ENCODE results near the gene TET1. TPM values are rescaled to one million over a fixed set of nuclear protein-coding genes. Genes with fewer than 3 reads are reported as not detected.
A peak's percentile ranks its signal among the peaks of the same experiment; 100 is the strongest.

The TET1 gene
- total and polyA plus RNA-seq, 2 experiments from 2014 or later: 37.2 to 90.5 TPM

DNA sequence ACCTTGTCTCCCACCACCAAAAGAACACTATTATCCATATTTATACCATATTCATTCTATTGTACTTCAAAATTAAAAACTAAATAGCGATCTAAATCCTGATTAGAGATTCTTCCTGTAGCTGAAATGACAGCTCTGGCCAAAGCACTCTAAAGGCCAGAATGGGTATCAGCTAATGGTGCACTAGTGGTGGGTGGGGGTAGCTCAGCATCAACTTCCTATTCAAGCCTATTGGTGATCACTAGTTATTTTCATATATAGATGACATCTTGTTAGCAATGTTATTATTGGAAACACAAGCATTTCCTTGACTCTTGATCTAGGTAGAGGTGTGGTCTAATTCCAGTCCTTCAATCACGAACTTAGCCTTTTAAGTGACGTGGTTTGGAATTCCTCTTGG, 43.6 kb downstream of the TET1 start (continued):
- TF ChIP-seq, protein P1, sequence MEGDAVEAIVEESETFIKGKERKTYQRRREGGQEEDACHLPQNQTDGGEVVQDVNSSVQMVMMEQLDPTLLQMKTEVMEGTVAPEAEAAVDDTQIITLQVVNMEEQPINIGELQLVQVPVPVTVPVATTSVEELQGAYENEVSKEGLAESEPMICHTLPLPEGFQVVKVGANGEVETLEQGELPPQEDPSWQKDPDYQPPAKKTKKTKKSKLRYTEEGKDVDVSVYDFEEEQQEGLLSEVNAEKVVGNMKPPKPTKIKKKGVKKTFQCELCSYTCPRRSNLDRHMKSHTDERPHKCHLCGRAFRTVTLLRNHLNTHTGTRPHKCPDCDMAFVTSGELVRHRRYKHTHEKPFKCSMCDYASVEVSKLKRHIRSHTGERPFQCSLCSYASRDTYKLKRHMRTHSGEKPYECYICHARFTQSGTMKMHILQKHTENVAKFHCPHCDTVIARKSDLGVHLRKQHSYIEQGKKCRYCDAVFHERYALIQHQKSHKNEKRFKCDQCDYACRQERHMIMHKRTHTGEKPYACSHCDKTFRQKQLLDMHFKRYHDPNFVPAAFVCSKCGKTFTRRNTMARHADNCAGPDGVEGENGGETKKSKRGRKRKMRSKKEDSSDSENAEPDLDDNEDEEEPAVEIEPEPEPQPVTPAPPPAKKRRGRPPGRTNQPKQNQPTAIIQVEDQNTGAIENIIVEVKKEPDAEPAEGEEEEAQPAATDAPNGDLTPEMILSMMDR (conservative IDR thresholded peaks at IDR 0.05; ENCODE audit: low read depth in 2 of 2): no peak; a peak in 2 of 4 replicates
- TF ChIP-seq NANOG (IDR thresholded peaks at IDR 0.05; ENCODE audit: borderline replicate concordance) (no peak), STAT1 (IDR thresholded peaks at IDR 0.05; ENCODE audit: unreplicated experiment) (no peak), CREB1 (CRISPR knock-in tag; IDR thresholded peaks at IDR 0.05; ENCODE audit: low read depth) (no peak)
- TF ChIP-seq, protein P2, sequence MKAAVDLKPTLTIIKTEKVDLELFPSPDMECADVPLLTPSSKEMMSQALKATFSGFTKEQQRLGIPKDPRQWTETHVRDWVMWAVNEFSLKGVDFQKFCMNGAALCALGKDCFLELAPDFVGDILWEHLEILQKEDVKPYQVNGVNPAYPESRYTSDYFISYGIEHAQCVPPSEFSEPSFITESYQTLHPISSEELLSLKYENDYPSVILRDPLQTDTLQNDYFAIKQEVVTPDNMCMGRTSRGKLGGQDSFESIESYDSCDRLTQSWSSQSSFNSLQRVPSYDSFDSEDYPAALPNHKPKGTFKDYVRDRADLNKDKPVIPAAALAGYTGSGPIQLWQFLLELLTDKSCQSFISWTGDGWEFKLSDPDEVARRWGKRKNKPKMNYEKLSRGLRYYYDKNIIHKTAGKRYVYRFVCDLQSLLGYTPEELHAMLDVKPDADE (IDR thresholded peaks at IDR 0.05): no peak

DNA sequence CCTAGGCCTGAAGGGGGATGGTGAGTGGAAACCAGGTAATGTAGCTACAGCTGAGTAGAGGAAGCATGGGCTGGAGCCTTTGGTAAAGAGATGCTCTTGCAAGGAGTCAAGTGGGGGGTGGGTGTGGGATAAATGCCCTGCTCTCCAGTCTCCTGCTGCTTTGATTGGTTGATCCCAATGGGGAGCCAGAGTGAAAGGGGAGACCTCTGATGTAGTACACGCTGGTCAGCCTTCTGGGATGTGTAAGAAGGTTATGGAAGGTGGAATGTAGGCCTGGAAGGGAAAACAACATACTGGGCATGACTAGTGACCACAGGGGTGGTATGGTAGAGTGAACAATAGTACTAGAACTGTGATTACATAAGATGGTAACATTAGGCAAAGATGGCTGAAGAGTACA, 44.3 kb downstream of the TET1 start:
- Histone ChIP-seq H4K20me1 (replicated peaks; ENCODE audit: insufficient read depth) (peaks cover 13% of the 10 kb centered on the region; the same call in 1 of the 2 replicates), H2AFZ (no peak overlapping the region)
- peak; percentile 21 for DNase-seq (ENCODE audit: low spot score)

More for the DNA sequence above, 44.3 kb downstream of the TET1 start:
- Histone ChIP-seq H3F3A (replicated peaks; ENCODE audit: low read depth) (peaks cover 9% of the 10 kb centered on the region), H3K4me2 (peak overlapping the region; percentile 24; the same call in 1 of the 2 replicates), H3K9me2 (ENCODE audit: insufficient read depth) (no peaks in the 10 kb centered on the region), H3K4me3 (no peak overlapping the region), H3K79me2 (replicated peaks; ENCODE audit: insufficient read depth) (peaks cover 83% of the 10 kb centered on the region), H3K4me1 (ENCODE audit: insufficient read depth) (peaks cover 33% of the 10 kb centered on the region), H3K27ac (ENCODE audit: low read depth) (peak overlapping the region; percentile 61), H3K36me3 (ENCODE audit: insufficient read depth) (peaks cover 21% of the 10 kb centered on the region; the same call in 1 of the 2 replicates), H3K27me3 (ENCODE audit: insufficient read depth) (no peaks in the 10 kb centered on the region)
- ATAC-seq: peak; percentile 18
- no peak for TF ChIP-seq EZH2phosphoT487 (IDR thresholded peaks at IDR 0.05; ENCODE audit: unreplicated experiment)
- TF ChIP-seq, protein P3, sequence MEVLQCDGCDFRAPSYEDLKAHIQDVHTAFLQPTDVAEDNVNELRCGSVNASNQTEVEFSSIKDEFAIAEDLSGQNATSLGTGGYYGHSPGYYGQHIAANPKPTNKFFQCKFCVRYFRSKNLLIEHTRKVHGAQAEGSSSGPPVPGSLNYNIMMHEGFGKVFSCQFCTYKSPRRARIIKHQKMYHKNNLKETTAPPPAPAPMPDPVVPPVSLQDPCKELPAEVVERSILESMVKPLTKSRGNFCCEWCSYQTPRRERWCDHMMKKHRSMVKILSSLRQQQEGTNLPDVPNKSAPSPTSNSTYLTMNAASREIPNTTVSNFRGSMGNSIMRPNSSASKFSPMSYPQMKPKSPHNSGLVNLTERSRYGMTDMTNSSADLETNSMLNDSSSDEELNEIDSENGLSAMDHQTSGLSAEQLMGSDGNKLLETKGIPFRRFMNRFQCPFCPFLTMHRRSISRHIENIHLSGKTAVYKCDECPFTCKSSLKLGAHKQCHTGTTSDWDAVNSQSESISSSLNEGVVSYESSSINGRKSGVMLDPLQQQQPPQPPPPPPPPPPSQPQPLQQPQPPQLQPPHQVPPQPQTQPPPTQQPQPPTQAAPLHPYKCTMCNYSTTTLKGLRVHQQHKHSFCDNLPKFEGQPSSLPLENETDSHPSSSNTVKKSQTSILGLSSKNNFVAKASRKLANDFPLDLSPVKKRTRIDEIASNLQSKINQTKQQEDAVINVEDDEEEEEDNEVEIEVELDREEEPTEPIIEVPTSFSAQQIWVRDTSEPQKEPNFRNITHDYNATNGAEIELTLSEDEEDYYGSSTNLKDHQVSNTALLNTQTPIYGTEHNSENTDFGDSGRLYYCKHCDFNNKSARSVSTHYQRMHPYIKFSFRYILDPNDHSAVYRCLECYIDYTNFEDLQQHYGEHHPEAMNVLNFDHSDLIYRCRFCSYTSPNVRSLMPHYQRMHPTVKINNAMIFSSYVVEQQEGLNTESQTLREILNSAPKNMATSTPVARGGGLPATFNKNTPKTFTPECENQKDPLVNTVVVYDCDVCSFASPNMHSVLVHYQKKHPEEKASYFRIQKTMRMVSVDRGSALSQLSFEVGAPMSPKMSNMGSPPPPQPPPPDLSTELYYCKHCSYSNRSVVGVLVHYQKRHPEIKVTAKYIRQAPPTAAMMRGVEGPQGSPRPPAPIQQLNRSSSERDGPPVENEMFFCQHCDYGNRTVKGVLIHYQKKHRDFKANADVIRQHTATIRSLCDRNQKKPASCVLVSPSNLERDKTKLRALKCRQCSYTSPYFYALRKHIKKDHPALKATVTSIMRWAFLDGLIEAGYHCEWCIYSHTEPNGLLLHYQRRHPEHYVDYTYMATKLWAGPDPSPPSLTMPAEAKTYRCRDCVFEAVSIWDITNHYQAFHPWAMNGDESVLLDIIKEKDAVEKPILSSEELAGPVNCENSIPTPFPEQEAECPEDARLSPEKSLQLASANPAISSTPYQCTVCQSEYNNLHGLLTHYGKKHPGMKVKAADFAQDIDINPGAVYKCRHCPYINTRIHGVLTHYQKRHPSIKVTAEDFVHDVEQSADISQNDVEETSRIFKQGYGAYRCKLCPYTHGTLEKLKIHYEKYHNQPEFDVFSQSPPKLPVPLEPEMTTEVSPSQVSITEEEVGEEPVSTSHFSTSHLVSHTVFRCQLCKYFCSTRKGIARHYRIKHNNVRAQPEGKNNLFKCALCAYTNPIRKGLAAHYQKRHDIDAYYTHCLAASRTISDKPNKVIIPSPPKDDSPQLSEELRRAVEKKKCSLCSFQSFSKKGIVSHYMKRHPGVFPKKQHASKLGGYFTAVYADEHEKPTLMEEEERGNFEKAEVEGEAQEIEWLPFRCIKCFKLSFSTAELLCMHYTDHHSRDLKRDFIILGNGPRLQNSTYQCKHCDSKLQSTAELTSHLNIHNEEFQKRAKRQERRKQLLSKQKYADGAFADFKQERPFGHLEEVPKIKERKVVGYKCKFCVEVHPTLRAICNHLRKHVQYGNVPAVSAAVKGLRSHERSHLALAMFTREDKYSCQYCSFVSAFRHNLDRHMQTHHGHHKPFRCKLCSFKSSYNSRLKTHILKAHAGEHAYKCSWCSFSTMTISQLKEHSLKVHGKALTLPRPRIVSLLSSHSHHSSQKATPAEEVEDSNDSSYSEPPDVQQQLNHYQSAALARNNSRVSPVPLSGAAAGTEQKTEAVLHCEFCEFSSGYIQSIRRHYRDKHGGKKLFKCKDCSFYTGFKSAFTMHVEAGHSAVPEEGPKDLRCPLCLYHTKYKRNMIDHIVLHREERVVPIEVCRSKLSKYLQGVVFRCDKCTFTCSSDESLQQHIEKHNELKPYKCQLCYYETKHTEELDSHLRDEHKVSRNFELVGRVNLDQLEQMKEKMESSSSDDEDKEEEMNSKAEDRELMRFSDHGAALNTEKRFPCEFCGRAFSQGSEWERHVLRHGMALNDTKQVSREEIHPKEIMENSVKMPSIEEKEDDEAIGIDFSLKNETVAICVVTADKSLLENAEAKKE (CRISPR knock-in tag; IDR thresholded peaks at IDR 0.05): no peak
- no peak for TF ChIP-seq ZNF114 (CRISPR knock-in tag; IDR thresholded peaks at IDR 0.05)
- TF ChIP-seq, protein P4, sequence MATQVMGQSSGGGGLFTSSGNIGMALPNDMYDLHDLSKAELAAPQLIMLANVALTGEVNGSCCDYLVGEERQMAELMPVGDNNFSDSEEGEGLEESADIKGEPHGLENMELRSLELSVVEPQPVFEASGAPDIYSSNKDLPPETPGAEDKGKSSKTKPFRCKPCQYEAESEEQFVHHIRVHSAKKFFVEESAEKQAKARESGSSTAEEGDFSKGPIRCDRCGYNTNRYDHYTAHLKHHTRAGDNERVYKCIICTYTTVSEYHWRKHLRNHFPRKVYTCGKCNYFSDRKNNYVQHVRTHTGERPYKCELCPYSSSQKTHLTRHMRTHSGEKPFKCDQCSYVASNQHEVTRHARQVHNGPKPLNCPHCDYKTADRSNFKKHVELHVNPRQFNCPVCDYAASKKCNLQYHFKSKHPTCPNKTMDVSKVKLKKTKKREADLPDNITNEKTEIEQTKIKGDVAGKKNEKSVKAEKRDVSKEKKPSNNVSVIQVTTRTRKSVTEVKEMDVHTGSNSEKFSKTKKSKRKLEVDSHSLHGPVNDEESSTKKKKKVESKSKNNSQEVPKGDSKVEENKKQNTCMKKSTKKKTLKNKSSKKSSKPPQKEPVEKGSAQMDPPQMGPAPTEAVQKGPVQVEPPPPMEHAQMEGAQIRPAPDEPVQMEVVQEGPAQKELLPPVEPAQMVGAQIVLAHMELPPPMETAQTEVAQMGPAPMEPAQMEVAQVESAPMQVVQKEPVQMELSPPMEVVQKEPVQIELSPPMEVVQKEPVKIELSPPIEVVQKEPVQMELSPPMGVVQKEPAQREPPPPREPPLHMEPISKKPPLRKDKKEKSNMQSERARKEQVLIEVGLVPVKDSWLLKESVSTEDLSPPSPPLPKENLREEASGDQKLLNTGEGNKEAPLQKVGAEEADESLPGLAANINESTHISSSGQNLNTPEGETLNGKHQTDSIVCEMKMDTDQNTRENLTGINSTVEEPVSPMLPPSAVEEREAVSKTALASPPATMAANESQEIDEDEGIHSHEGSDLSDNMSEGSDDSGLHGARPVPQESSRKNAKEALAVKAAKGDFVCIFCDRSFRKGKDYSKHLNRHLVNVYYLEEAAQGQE (IDR thresholded peaks at IDR 0.05; ENCODE audit: unreplicated experiment): no peak
- peaks cover 46% of the 10 kb centered on the region for H3K4me1 Mint-ChIP-seq
- peak overlapping the region; percentile 52 for H3K27ac Mint-ChIP-seq
- H3K4me3 Mint-ChIP-seq: no peak overlapping the region
- no peaks in the 10 kb centered on the region for H3K27me3 Mint-ChIP-seq (ENCODE audit: insufficient read depth, low read depth, poor library complexity)
- peaks cover 39% of the 10 kb centered on the region for H3K36me3 Mint-ChIP-seq (ENCODE audit: low read depth)
- H3K9me3 Mint-ChIP-seq: no peaks in the 10 kb centered on the region; the same call in 2 of the 3 replicates

Measured in GM23338 (cell line).